Mesendoderm (in vitro differentiated cells): ENCODE data around the gene FH.

Experiments used
- DNase-seq: peaks from one replicate; pipeline ENCODE4 v3.0.0; 2013
- H2AK5ac ChIP-seq: 2 replicates; pipeline ENCODE4 v1.6.1; 2013; ENCODE audit warnings: low read length, inconsistent platforms
- H2BK120ac ChIP-seq: 2 replicates; pipeline ENCODE4 v1.6.1; 2013; ENCODE audit warnings: low read depth, mild to moderate bottlenecking, low read length, moderate library complexity, mixed read lengths
- H2BK15ac ChIP-seq: replicated peaks from 2 replicates; pipeline ENCODE4 v1.6.1; 2013; ENCODE audit warnings: low read depth, mild to moderate bottlenecking, moderate library complexity
- H2BK5ac ChIP-seq: 2 replicates; pipeline ENCODE4 v1.6.1; 2013; ENCODE audit warnings: low read length, inconsistent platforms
- H3K18ac ChIP-seq: 2 replicates; pipeline ENCODE4 v1.6.1; 2013; ENCODE audit warnings: mild to moderate bottlenecking, low read length, mixed read lengths
- H3K23ac ChIP-seq: one replicate; pipeline ENCODE4 v1.6.1; 2013; ENCODE audit warnings: low read length
- H3K27ac ChIP-seq: 2 replicates; pipeline ENCODE4 v1.5.1; 2013; ENCODE audit warnings: low read depth, mild to moderate bottlenecking, inconsistent platforms, low read length, moderate library complexity
- H3K27me3 ChIP-seq: 2 replicates; pipeline ENCODE4 v1.6.1; 2013; ENCODE audit warnings: low read length, control low read depth, mild to moderate bottlenecking, inconsistent platforms; ENCODE audit not compliant: insufficient read depth, poor library complexity
- H3K36me3 ChIP-seq: 2 replicates; pipeline ENCODE4 v1.6.1; 2013; ENCODE audit warnings: low read length, inconsistent platforms; ENCODE audit not compliant: control insufficient read depth, insufficient read depth
- H3K4ac ChIP-seq: one replicate; pipeline ENCODE4 v1.6.1; 2013; ENCODE audit warnings: low read depth, mild to moderate bottlenecking, low read length, moderate library complexity
- H3K4me1 ChIP-seq: 2 replicates; pipeline ENCODE4 v1.6.1; 2013; ENCODE audit warnings: low read depth, low read length, inconsistent platforms; ENCODE audit not compliant: control insufficient read depth
- H3K4me2 ChIP-seq: 2 replicates; pipeline ENCODE4 v1.6.1; 2013; ENCODE audit warnings: low read length
- H3K4me3 ChIP-seq: 2 replicates; pipeline ENCODE4 v1.5.1; 2013; ENCODE audit warnings: mild to moderate bottlenecking, low read length
- H3K56ac ChIP-seq: one replicate; pipeline ENCODE4 v1.6.1; 2013; ENCODE audit warnings: low read length
- H3K79me1 ChIP-seq: 2 replicates; pipeline ENCODE4 v1.6.1; 2013; ENCODE audit warnings: low read length, inconsistent platforms
- H3K79me2 ChIP-seq: 2 replicates; pipeline ENCODE4 v1.6.1; 2013; ENCODE audit warnings: mild to moderate bottlenecking, low read length; ENCODE audit not compliant: control insufficient read depth, insufficient read depth
- H3K9ac ChIP-seq: 2 replicates; pipeline ENCODE4 v1.6.1; 2013; ENCODE audit warnings: low read length, inconsistent platforms
- H4K5ac ChIP-seq: one replicate; pipeline ENCODE4 v1.6.1; 2013; ENCODE audit warnings: low read length
- H4K8ac ChIP-seq: one replicate; pipeline ENCODE4 v1.6.1; 2013; ENCODE audit warnings: low read depth, mild to moderate bottlenecking, control low read depth, low read length, moderate library complexity
- WGBS: extraction: QIAGEN DNeasy Blood & Tissue Kit; methylation state at CpG from one replicate; pipeline ENCODE4 v1.1.7; 2013; ENCODE audit warnings: low lambda C conversion rate, missing lambda C conversion rate; ENCODE audit not compliant: insufficient coverage; ENCODE audit errors: extremely low coverage; 5-methylcytosine and 5-hydroxymethylcytosine counted together

The FH gene

DNA sequence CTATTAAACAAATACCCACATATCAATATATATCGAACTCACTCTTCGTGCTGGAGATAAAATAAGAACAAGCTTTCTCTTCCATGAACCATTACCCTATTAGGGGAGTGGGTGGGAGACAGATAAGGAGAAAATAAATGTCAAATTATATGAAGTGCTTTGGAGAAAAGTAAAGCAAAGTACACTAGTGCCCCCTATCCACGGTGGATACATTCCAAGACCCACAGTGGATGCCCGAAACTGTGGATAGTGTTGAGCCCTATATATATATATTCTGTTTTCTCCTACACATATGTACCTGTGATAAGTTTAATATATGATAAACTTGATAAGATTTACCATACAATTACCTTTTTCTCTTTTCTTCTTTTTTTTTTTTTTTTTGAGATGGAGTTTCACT is 54.6 kb downstream of the FH start:
- 100% methylated on average over 2 of the region's 4 CpGs for WGBS
- Histone ChIP-seq H3K79me2 (no peaks in the 10 kb centered on the region), H3K36me3 (no peaks in the 10 kb centered on the region), H2BK5ac (no peak overlapping the region), H3K9ac (no peak overlapping the region), H2AK5ac (no peak overlapping the region), H2BK15ac (no peak overlapping the region), H3K56ac (no peak overlapping the region), H3K27ac (no peak overlapping the region), H3K4me2 (no peak overlapping the region), H3K23ac (no peak overlapping the region), H3K27me3 (no peaks in the 10 kb centered on the region), H2BK120ac (no peak overlapping the region), H3K4ac (no peak overlapping the region), H4K5ac (no peak overlapping the region), H3K4me3 (no peak overlapping the region), H3K4me1 (no peaks in the 10 kb centered on the region), H3K79me1 (no peaks in the 10 kb centered on the region), H4K8ac (no peak overlapping the region), H3K18ac (no peak overlapping the region)
- DNase-seq: peak; percentile 18

DNA sequence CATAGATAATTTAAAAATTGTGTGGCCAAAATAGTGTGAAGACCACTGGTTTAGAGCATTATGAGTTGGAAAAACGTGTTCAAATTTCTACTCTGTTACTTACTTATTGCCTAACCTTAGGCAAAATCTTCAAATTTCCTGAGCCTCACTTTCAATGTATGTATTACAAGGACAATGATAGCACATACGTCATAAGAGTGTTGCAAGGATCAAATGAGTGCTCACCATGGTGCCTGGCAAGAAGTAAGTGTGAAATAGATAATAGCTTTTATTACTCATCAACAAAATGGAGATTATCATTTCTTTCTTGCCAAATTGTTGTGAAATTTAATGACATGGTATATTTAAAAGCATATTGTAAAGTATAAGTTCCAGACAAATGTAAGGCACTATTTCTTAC is 57.2 kb downstream of the FH start:
- H3K79me2 ChIP-seq: no peaks in the 10 kb centered on the region
- no peaks in the 10 kb centered on the region for H3K27me3 ChIP-seq
- no peak overlapping the region for H4K8ac ChIP-seq
- H2BK15ac ChIP-seq: no peak overlapping the region
- no peak overlapping the region for H3K56ac ChIP-seq
- no CpG with 5 or more reads among the region's 2 CpGs for WGBS
- no peaks in the 10 kb centered on the region for H3K4me1 ChIP-seq
- no peak overlapping the region for H3K18ac ChIP-seq
- no peak overlapping the region for H2BK5ac ChIP-seq
- no peaks in the 10 kb centered on the region for H3K36me3 ChIP-seq
- no peak overlapping the region for H4K5ac ChIP-seq
- H3K4me2 ChIP-seq: no peak overlapping the region
- no peak overlapping the region for H2AK5ac ChIP-seq
- H3K9ac ChIP-seq: no peak overlapping the region
- no peak overlapping the region for H2BK120ac ChIP-seq
- no peak overlapping the region for H3K4ac ChIP-seq
- H3K27ac ChIP-seq: no peak overlapping the region
- H3K4me3 ChIP-seq: no peak overlapping the region
- DNase-seq: no peak
- H3K79me1 ChIP-seq: no peaks in the 10 kb centered on the region
- no peak overlapping the region for H3K23ac ChIP-seq

DNA sequence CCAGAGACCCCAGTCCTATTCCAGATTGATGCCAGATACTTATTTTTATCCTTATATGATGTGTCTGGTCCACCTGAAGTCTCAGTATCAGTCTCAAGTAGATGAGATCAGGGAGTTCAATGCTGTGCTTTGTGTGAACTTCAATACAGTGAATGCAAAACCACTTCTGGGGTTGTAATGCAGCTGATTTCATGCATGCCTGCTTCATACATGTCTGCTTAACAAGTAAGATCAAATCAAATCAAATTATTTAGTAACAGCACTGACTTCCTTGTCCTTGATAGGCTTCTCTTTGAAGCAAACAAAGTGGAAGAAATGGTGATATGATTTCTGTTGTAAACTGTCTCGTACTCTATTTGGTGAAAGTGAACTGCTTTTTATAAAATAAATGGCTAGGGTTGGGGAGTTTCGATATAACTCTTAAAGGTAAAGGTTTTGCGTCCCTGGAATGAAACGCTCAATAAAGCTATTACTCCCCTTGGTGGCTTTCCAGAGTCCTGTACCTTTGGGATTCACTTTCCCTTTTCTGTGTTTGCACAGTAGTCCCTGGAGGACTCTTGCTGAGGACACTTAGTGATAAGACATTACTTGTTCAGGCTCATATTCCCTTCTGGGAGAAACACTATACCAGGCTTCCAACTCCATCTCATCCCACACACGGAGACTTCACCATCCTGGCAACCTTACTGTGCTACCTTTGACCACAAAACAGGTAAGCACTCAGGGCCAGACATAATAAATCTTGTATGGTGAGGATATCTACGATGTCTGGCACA is 59.3 kb downstream of the FH start:
- no peak overlapping the region for H2BK5ac ChIP-seq
- no peaks in the 10 kb centered on the region for H3K36me3 ChIP-seq
- no peak overlapping the region for H4K5ac ChIP-seq
- peak overlapping the region; percentile 61 for H2BK120ac ChIP-seq
- no CpG with 5 or more reads among the region's 6 CpGs for WGBS
- H3K27ac ChIP-seq: no peak overlapping the region
- H3K56ac ChIP-seq: no peak overlapping the region
- no peak overlapping the region for H4K8ac ChIP-seq
- H3K79me2 ChIP-seq: no peaks in the 10 kb centered on the region
- H3K4me1 ChIP-seq: no peaks in the 10 kb centered on the region
- no peak overlapping the region for H2AK5ac ChIP-seq
- peak overlapping the region; percentile 9 for H3K4ac ChIP-seq
- H3K27me3 ChIP-seq: no peaks in the 10 kb centered on the region
- no peak overlapping the region for H3K4me3 ChIP-seq
- H3K4me2 ChIP-seq: no peak overlapping the region
- DNase-seq: no peak
- no peaks in the 10 kb centered on the region for H3K79me1 ChIP-seq
- H3K23ac ChIP-seq: no peak overlapping the region
- no peak overlapping the region for H3K9ac ChIP-seq
- no peak overlapping the region for H2BK15ac ChIP-seq
- H3K18ac ChIP-seq: peak overlapping the region; percentile 68

DNA sequence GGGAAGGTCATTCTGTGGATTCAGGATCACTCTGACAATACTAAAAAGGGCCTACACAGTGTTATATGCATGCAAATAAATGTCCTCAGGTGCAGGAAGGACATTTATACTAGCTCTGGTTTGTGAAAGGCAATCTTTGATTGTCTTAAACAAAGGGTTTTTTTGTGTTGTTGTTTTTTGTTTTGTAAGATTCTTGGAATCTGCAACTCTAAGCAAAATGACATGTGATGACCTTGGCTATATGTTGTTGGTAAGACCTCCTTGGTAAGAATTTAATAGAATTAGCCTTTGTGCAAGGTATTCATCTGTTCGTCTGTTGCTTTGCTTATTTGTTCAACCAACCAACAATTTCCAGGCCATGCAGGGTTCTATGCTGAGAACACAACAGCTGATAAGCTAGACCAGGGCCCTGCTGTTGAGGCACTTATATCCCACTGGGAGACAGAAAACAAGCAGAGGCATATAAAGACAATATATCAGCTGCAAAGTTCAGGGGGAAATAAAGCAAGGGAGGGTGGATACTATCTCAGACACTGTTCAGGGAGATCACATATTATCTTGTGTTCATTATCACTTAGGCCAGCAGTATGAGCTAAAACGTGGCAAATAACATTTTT is 60.3 kb downstream of the FH start:
- no peak overlapping the region for H3K9ac ChIP-seq
- no peaks in the 10 kb centered on the region for H3K4me1 ChIP-seq
- H3K27ac ChIP-seq: no peak overlapping the region
- no peaks in the 10 kb centered on the region for H3K79me1 ChIP-seq
- no peaks in the 10 kb centered on the region for H3K79me2 ChIP-seq
- peak; percentile 22 for DNase-seq
- no peaks in the 10 kb centered on the region for H3K36me3 ChIP-seq
- no peak overlapping the region for H2BK120ac ChIP-seq
- no peak overlapping the region for H3K4me3 ChIP-seq
- no peak overlapping the region for H4K8ac ChIP-seq
- no peak overlapping the region for H2BK5ac ChIP-seq
- no peak overlapping the region for H3K4ac ChIP-seq
- H2BK15ac ChIP-seq: no peak overlapping the region
- peak overlapping the region; percentile 45 for H3K18ac ChIP-seq
- H3K4me2 ChIP-seq: no peak overlapping the region
- no peak overlapping the region for H2AK5ac ChIP-seq
- no peak overlapping the region for H4K5ac ChIP-seq
- WGBS: no CpG with 5 or more reads among the region's 2 CpGs
- H3K56ac ChIP-seq: no peak overlapping the region
- no peaks in the 10 kb centered on the region for H3K27me3 ChIP-seq
- H3K23ac ChIP-seq: no peak overlapping the region

DNA sequence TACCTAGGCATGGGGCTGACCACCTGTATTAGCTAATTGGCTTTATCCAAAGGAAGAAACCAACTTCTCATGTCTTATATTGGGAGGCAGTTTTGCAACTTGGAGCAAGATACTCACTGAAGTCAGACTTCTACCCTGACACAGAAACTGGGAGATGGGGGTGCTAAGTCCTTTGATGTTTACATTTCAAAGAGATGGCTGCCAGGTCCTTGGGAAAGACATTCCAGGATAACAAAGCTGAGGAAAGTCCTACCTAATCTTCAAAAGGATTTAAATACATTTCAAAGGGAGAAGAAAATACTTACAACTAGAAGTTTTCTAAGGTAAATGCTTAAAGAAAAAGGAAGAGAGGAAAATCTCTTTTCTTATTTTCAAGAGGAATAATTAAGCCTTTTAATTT is 62.1 kb downstream of the FH start:
- no peak overlapping the region for H3K9ac ChIP-seq
- no peak overlapping the region for H3K4me3 ChIP-seq
- no peak overlapping the region for H2AK5ac ChIP-seq
- H2BK5ac ChIP-seq: no peak overlapping the region
- H3K4ac ChIP-seq: no peak overlapping the region
- H3K4me2 ChIP-seq: no peak overlapping the region
- H3K56ac ChIP-seq: no peak overlapping the region
- peak; percentile 65 for DNase-seq
- H4K5ac ChIP-seq: no peak overlapping the region
- no peak overlapping the region for H2BK120ac ChIP-seq
- H3K36me3 ChIP-seq: no peaks in the 10 kb centered on the region
- H3K79me1 ChIP-seq: no peaks in the 10 kb centered on the region
- no peak overlapping the region for H4K8ac ChIP-seq
- H3K23ac ChIP-seq: no peak overlapping the region
- H3K79me2 ChIP-seq: no peaks in the 10 kb centered on the region
- H3K18ac ChIP-seq: no peak overlapping the region
- no peaks in the 10 kb centered on the region for H3K27me3 ChIP-seq
- H3K27ac ChIP-seq: peak overlapping the region; percentile 58
- no peak overlapping the region for H2BK15ac ChIP-seq
- H3K4me1 ChIP-seq: no peaks in the 10 kb centered on the region

DNA sequence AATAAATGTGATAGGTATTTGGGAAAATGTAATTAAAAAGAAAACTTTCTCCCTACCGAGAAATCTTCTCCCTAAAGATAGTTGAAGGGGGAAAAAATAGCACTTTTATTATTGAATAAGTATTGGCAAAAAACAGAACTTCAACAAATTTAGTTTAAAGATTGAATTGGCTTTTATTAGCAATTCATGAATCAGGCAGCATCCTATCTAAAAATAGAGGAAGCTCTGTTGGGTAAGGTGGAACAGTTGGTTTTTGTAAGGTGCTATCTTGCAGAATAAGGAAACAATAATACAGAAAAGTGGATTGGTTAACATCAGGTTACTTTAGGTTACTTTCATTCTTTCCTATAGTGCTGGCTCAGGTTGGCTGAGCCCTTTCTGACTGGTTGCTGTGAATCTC is 62.8 kb downstream of the FH start:
- H4K8ac ChIP-seq: no peak overlapping the region

More for the DNA sequence above, 62.8 kb downstream of the FH start:
- no peak overlapping the region for H2BK120ac ChIP-seq
- no peak overlapping the region for H3K4me2 ChIP-seq
- no peak overlapping the region for H3K9ac ChIP-seq
- no peak for DNase-seq
- no peaks in the 10 kb centered on the region for H3K27me3 ChIP-seq
- H2BK5ac ChIP-seq: no peak overlapping the region
- no peak overlapping the region for H3K23ac ChIP-seq
- H3K4me3 ChIP-seq: no peak overlapping the region
- no peaks in the 10 kb centered on the region for H3K4me1 ChIP-seq
- H2AK5ac ChIP-seq: no peak overlapping the region
- H3K79me2 ChIP-seq: no peaks in the 10 kb centered on the region
- H2BK15ac ChIP-seq: no peak overlapping the region
- no peak overlapping the region for H3K4ac ChIP-seq
- H3K56ac ChIP-seq: no peak overlapping the region
- no peak overlapping the region for H3K18ac ChIP-seq
- no peaks in the 10 kb centered on the region for H3K36me3 ChIP-seq
- no peak overlapping the region for H4K5ac ChIP-seq
- H3K79me1 ChIP-seq: no peaks in the 10 kb centered on the region
- H3K27ac ChIP-seq: no peak overlapping the region
- no CpG with 5 or more reads among the region's 1 CpG for WGBS
